Activated T-helper 1 cell treated with Interleukin-2 at 50 U/mL for 16 hours (primary cell): Measurements from ENCODE around the gene CRKL.

ENCODE experiments used
- DNase-seq: peaks from one replicate; pipeline ENCODE4 v3.0.0-alpha.2; 2020; ENCODE audit warnings: low read depth

CRKL gene

DNA sequence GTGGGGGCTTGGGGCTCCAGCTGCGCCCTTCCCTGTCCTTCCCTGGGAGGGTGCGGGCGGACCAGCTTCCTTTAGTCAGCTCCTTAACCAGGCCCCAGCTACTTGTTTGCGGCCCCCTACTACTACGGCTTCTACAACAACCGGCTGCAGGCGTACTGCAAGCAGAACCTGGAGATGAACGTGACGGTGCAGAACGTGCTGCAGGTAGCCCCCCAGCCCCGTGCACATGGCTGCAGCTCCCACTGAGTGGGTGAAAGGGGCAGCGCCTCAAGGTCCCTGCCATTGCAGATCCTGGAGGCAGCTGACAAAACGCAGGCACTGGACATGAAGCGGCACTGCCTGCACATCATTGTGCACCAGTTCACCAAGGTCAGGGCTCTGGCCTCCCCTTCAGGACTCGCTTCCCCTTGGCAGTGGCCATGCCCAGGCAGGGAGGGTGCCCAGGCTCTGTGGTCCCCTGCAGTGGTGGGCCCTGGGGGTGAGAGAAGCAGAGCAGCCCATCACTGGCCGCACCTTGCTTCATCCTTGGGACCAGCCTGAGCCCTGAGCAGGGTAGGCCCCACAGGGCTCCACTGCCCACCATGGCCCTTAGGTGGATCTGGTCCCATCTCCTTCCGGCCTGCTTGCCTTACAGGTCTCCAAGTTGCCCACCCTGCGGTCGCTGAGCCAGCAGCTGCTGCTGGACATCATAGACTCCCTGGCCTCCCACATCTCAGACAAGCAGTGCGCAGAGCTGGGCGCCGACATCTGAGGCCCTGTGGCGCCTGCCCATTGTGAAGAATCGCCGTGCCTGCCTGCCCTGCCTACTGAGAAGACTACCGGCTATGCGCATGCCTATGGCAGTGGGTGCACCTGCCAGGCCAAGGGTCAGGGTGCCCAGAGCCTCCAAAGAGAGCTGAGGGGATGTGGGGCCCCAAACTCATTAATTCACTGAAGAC is 79.7 kb downstream of the CRKL start:
- no peak for DNase-seq

DNA sequence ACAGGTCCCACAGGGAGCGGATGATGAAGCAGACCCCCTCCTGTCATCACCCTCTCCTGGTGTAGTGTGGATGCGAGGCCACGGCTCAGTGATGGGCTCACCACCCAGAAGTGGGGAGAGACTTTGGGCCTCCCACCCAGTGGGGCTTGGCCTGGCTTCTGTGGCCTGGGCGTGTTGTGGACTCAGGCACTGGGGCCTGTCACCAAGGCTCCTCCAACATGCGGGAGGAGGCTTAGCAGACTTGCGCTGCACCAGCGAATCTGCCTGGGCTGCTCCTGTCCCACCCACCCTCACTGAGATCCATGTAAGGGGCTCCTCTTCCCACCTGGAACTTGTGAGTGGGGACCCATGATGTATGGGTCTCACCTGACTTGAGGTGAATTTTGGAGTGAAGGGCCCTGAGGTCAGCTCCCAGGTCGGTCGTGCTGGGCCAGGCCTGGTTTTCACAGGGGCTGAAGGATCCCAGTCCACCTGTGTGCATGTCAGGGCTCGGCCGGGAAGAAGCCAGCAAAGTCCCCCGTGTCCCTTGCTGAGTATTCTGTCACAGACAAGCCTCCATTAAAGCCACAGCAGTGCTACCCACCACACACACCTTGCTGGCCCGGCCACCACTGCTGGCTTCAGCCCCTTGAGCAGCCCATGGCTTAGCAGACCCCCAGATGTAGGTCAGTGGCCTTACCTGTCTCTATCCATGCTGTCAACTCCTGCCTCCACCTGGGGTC is 80.5 kb downstream of the CRKL start:
- DNase-seq, result no peak

DNA sequence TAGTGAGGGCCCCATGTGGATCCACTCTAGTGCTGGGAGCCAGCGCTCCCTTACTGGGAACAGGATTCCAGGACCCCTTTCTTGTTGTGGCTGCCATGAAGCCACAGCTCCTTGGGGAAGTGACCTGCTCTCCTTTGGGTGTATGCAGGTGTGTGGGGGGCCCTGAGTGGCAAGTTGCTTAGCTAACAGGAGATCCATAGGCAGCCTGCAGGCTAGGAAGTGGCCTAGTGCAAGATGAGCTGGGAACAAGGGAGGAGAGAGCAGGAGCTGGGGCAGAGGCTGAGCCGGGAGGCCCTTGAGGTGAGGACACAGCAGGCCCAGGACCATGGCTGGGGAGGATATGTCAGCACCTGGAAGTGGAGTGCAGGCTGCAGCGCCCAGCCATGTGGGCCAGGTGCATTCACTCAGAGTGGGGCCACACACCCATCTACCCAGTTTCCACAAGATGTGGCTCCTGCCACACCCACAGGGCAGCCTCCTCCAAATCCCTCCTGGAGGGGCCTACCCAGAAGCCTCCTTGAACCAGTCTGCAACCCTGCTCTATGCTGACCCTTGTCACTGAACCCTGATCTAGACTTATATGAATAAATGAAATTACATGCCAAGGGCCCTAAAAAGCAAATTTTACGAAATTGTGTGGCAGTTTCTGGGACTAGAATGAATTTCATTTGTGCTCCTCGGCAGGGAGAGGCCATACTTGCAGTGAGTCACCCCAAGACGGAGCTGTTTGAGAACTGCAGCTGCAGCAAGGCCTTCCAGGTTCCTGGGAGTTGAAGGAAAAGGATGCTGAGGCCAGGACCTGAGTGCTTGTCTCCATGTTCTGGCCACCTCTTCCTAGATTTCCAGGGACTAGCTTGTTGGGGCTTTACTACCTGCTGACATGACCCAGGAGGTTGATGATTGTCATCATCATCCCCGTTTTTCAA is 81.5 kb downstream of the CRKL start:
- no peak for DNase-seq

DNA sequence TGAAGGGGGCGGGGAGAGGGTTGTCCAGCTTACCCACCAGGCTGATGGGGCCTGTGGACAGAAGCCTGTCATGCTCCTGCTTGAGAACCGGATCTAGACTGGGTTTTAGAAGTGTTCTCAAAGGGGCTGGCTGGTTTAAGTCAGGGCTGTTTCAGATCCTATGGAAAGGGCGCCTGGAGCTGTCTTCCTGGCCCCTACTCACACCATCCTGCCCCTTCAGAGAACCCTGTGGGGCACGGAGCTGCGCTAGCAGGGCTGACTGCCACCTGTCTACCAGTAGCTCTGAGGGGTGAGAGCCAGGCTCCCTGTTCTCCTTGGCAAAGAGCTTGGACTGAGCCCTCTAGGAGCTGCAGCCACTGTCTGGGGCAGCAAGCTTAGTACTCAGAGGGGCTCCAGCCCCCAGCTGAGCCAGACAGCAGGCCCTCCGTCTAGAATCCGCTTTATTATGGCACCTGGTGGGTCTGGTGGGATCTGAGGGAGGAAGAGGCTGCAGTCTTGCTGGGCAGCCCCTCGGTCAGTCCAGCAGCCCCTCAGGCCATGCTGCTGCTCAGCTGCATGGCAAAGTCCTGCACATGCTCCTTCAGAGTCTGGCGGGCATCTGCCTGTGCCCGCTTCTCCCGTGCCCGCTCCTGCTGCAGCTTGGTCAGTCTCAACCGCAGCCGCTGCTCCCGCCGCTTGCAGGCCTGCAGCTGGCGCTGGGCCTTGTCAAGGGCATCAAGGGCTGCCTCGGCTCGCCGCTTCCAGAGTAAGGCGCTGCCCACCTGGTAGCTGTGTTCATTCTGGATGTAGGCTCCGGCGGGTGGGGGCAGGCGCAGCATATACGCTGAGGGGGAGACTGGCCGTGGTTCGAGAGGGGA is 82.4 kb downstream of the CRKL start:
- no peak for DNase-seq

DNA sequence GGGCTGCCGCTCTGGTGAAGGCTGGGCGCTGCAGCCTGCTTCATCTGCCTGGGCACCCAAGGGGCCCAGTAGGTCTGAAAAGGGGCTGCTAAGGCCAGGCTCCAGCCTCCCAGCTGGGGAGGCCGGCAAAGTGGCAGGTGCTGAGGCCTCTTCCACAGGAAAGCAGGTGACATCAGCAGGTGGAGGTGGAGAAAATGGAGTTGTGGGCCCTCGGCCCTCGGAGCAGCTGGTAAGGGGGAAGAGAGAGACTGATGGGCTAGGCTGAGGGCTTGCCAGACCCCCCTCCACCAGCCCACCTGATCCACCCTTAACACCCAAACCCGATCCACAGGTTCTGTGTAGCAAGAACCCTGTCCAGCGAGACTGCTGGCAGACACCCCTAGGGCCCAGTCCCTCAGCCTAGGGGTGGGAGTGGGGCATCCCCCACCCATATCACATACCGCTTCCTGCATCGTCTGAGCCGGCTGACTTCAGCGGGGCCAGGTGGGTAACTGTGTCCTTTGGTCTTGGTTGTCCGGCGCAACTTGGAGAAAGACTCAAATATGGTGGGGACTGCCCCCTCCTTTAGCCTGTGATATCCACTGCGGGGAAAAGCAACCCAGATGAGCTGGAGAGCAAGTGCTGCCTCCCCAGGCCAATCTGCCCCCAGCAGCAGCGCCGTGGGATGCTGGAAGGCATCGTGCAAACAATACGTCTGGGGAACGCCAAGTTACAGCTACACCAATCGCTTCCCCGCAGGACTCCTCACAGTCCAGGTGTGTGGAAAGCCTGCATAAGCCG is 83.2 kb downstream of the CRKL start:
- no peak for DNase-seq

DNA sequence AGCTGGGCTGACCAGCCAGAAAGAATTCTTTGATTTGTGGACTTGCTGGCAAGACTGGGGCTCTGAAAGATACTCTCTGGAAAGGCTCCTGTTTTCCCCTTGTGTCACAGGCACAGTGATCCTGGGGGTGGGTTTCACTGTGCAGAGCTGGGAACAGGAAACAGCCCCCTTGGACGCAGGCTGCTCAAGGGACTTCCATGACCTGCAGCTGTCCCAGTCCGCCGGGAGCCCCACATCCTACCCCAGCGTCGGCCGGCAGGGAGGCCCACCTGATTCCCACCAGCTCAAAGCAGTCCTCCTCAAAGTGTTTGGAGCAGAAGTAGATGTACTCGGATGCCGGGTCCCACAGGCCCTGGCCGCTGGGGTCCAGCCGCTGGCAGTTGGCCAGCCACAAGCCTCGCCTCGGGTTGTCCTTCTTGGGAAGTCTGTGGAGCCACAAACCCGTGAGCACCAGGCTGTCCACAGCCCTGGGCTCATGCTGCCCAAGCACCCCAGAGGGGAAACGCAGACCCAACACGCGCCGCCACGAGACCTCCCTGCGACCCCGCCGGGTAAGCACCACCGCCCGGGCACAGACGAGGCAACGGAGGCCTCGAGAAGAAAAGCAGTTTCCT is 83.9 kb downstream of the CRKL start:
- no peak for DNase-seq

DNA sequence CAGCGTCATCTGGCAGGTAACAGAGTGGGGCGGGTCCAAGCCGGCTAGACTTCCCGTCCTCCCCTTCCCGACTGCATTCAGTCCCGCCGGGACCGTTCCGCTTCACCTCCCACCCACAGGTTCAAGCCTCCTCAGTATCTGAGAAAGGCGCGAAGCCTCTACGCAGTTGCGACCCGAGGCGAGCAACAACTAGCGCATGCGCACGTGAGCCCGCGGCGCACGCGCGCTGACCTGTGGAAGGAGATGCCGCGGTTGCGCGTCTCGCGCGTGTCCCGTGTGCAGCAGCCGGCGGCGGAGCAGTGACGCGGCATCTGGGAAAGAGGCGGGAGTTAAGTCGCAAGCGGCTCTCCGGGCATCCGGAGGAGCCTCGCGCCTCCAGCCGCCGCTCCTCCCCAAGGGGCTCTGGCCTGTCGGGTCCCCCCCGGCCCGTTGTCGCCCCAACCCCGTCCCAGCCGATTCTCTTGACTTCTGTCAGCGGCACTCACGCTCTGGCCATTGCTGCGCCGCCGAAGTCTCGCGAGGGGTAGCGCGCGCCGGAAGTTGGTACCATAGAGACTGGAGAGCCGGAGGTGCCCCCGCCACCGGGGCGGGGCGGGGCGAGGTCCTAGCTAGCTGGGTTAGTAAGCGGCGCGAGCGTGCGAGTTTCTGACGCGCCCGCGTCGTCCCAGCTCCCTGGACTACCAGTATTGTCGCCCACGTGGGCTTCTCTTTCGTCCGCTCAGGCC is 84.6 kb downstream of the CRKL start, which contains the start of gene THAP7:
TSS of gene THAP7 (minus strand) at position 518 of the 725 bp plus-strand sequence. CDS start at position 311, 207 bp downstream.
- DNase-seq, result peak; percentile 93
